ENCODE measurements around the gene CSHL1.
"Not testable (repeated sequence)": the region's sequence is repeated elsewhere in the genome, so short reads cannot be mapped to it uniquely, and the experiment has no call there.

The CSHL1 gene

DNA sequence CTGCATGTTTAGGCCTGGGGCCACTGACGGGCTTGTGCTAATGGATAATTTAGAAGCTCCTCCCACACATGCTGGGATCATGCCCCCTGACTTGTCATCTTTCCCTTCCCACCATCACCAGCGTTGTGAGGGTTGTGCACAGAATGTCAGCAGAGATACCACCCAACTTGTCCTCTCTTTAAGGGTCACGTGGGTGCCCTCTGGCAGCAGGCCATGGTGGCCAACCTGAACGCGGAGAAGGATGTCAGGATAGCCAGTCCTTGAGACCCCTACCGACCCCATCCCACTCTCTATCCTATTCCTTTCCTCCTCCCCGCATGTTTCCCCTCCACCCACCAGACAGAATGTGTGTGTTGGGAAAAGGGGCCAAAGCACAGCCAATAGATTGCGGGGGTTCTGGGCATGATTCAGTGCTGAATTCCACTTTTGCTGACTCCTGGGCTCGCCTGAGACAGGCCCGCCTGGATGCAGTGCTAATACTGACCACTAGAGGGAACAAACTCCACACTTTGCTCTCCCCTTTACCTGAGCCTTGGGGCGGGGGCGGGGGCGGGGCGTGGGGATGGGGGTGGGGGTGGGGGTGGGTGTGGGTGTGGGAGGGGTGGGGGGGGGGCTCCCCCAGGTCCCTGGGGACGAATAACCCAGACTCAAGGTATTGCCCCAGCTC is 29.0 kb downstream of the CSHL1 start, which contains the start of gene GH2:
GH2 (minus strand) TSS at position 10 of the 667 bp plus-strand sequence. CDS start 143 bp downstream, outside the sequence.
- DNase-seq: peak; percentile 72

DNA sequence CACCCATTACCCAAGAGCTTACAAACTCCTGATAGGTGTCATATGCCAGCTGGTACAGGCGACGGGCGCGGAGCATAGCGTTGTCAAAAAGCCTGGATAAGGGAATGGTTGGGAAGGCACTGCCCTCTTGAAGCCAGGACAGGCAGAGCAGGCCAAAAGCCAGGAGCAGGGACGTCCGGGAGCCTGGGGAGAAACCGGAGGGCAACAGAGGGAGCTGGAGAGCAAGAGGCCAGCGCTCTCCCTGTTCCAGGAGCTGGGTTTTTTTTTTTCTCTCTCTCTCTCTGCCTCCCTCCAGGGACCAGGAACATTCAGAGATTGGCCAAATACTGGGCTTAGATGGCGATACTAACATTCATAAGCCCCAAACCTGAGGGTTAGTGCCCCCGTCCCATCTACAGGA is 29.7 kb downstream of the CSHL1 start:
- DNase-seq: not testable (repeated sequence)

DNA sequence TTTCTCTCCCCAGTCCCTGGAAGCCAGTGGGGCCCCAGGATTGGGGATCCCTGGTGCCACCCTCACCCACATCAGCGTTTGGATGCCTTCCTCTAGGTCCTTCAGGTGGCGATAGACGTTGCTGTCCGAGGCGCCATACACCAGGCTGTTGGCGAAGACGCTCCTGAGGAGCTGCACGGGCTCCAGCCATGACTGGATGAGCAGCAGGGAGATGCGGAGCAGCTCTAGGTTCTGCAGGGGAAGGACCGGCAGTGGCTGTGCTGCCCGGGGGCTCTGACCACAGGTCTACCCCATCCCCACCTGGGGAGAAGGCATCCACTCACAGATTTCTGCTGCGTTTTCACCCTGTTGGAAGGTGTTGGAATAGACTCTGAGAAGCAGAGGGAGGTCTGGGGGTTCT is 30.4 kb downstream of the CSHL1 start:
- no peak for DNase-seq

- not testable (repeated sequence) for DNase-seq
Measured at GRCh38 chr17:63878413-63878812, 32.6 kb downstream of the CSHL1 start.

GRCh38 chr17:63874693-63875092 is 36.4 kb downstream of the CSHL1 start:
- not testable (repeated sequence) for DNase-seq

GRCh38 chr17:63874061-63874626 is 36.9 kb downstream of the CSHL1 start:
- DNase-seq: not testable (repeated sequence)

DNA sequence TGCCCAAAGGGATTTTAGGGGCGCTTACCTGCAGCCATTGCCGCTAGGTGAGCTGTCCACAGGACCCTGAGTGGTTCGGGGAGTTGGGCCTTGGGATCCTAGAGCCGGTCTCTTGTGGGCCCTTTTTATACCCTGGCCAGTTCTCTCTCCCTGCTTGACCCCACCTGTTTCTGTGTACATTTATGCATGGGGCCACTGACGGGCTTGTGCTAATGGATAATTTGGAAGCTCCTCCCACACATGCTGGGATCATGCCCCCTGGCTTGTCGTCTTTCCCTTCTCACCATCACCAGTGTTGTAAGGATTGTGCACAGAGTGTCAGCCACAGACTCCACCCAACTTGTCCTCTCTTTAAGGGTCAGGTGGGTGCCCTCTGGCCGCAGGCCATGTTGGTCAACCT is 37.5 kb downstream of the CSHL1 start, which contains the start of gene CSH2:
CSH2 (minus strand) TSS at position 101 of the 400 bp plus-strand sequence; CDS start at position 38, 63 bp downstream.
- not testable (repeated sequence) for DNase-seq

- not testable (repeated sequence) for DNase-seq
Measured at GRCh38 chr17:63871646-63872365, 39.3 kb downstream of the CSHL1 start.

DNA sequence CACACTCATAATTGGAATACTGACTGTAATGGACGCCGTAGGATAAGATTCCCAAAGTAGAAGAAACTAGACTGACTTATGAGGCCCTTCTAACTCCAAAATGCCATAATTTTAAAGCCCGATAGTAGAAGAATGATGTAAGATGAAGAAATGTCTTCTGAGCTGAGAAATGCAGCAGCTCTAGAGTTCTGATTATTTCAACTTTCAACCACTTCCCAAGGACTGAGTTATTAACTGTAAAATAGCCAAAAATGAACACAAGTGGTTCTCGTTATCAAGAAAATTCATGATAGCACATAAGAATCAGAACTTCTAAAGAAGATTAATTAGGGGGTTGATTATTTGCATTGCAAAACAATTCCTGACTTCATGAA is 40.8 kb downstream of the CSHL1 start:
- not testable (repeated sequence) for DNase-seq

GRCh38 chr17:63869491-63870291 is 41.4 kb downstream of the CSHL1 start:
- DNase-seq: not testable (repeated sequence)

DNA sequence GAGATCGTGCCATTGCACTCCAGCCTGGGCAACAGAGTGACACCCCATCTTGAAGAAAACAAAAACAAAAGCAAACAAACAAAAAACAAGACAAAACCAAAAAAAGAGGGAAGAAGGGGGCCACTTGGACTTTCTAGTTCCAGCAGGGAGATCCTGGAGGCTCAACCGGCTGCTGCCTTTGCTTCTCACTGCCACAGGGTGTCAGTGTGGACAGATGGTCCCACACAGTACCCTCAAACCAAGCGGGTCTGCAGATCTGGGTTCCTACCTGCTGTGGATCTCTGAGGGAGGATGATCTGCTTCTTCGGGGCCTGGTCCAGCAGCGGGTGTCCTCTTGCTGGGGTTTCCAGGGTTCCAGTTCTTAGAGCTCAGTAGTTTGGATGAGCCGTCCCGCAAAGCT is 44.4 kb downstream of the CSHL1 start:
- DNase-seq: not testable (repeated sequence)

Measured in eye (tissue), 1 donor.